Left lung (tissue), 10 donors: Measurements from ENCODE around the gene IL1RL1. TPM values are rescaled to one million over a fixed set of nuclear protein-coding genes. Genes with fewer than 3 reads are reported as not detected.

ENCODE experiments used
- ATAC-seq: fragments of 200-7000 bp; cut with Tn5 transposase; one replicate; pipeline ENCODE4 v1.9.1; 2020; ENCODE audit warnings: moderate library complexity
- DNase-seq, 4 donors: peaks; one replicate each; pipeline ENCODE4 v3.0.0-alpha.2; 2013 to 2020
- H3K27ac ChIP-seq, 2 donors: fragments of 200-600 bp; sonication (generic) in 1 of 2; one replicate each; pipeline versions ENCODE4 v1.5.0 to v1.8.0; 2020 to 2021
- H3K27me3 ChIP-seq, 2 donors: fragments of 200-600 bp; sonication (generic) in 1 of 2; one replicate each; pipeline versions ENCODE4 v1.5.0 to v1.8.0; 2020 to 2021
- H3K36me3 ChIP-seq, 2 donors: fragments of 200-600 bp; sonication (generic) in 1 of 2; one replicate each; pipeline versions ENCODE4 v1.5.0 to v1.8.0; 2020 to 2021
- H3K4me1 ChIP-seq, 2 donors: fragments of 200-600 bp; one replicate each; pipeline ENCODE4 v1.8.0; 2021
- H3K4me3 ChIP-seq, 2 donors: fragments of 200-600 bp; sonication (generic) in 1 of 2; one replicate each; pipeline versions ENCODE4 v1.5.0 to v1.8.0; 2020 to 2021; ENCODE audit warnings: mild to moderate bottlenecking in 1 of 2
- H3K9me3 ChIP-seq, 2 donors: fragments of 200-600 bp; sonication (generic) in 1 of 2; one replicate each; pipeline versions ENCODE4 v1.5.0 to v1.8.0; 2020 to 2021
- intact Hi-C, 2 donors: fragments of 100-400 bp; cut with DNase I; formaldehyde crosslinking; loops; one replicate each; pipeline versions ENCODE4 v1.11.2 to v1.14.2; 2022
- polyA plus RNA-seq, 6 donors: library from polyadenylated mRNA; unstranded; fragments of 120-200 nt; gene quantifications; one replicate each; pipeline ENCODE4 v1.2.1, GENCODE V29; 2013; ENCODE audit not compliant: insufficient read length in 6 of 6
- total RNA-seq, 2 donors: library from RNA; stranded (reverse); fragmentation: NEBNext Ultra II Directional; extraction: Animal tissue kit (Norgen Biotek cat#: 25700); gene quantifications; one replicate each; pipeline ENCODE4 v1.2.1, GENCODE V29; 2021
- TF ChIP-seq, protein P1 (sequence below), 2 donors: fragments of 200-600 bp; sonication (generic) in 1 of 2; IDR thresholded peaks; one replicate each; pipeline versions ENCODE4 v1.5.0 to v1.8.0; 2021; ENCODE audit warnings: antibody characterized with exemption in 2 of 2
- donor health status: DM: no; HTN: yes; CAD: no.
- donor health status: DM: no; HTN: no; CAD: no.

IL1RL1 gene
- total and polyA plus RNA-seq, 8 donors, result 0.13 to 72.2 (median 0.25) TPM

DNA sequence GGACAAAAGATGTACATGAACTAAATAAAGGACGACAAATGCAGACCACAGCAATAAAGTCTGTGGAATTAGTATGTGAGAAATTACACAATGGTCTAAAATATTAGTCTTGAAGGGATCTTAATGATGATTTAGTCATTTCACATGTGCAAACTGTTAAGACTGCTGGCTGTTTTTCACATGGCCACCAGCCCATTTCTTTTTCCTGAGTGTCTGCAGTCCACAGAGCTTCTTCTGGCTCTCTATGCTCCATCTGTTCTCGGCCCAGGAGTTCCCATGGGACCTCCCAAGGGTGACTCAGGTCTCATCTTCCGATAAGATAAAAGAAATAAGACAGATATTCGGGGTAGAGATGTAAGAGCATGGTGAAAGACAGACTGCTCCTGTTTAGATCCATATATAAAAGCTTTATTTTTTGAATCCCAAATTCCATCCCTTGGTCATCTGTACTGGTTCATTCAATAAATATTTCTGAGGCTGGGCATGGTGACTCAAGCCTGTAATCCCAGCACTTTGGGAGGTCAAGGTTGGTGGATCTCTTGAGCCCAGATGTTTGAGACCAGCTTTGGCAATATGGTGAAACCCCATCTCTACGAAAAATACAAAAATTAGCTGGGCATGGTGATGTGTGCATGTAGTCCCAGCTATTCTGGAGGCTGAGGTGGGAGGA lies 20.1 kb downstream of the IL1RL1 start:
- Histone ChIP-seq H3K36me3 (no peaks in the 10 kb centered on the region), H3K27ac (no peak overlapping the region), H3K27me3 (no peaks in the 10 kb centered on the region), H3K4me1 (peaks cover under 1 to 5% of the 10 kb centered on the region in 2 donors), H3K9me3 (peaks cover 0 to 2% of the 10 kb centered on the region in 2 donors), H3K4me3 (no peak overlapping the region)
- intact Hi-C loops, result no loop called here
- DNase-seq, result no peak
- ATAC-seq, result no peak
- TF ChIP-seq, protein P1, sequence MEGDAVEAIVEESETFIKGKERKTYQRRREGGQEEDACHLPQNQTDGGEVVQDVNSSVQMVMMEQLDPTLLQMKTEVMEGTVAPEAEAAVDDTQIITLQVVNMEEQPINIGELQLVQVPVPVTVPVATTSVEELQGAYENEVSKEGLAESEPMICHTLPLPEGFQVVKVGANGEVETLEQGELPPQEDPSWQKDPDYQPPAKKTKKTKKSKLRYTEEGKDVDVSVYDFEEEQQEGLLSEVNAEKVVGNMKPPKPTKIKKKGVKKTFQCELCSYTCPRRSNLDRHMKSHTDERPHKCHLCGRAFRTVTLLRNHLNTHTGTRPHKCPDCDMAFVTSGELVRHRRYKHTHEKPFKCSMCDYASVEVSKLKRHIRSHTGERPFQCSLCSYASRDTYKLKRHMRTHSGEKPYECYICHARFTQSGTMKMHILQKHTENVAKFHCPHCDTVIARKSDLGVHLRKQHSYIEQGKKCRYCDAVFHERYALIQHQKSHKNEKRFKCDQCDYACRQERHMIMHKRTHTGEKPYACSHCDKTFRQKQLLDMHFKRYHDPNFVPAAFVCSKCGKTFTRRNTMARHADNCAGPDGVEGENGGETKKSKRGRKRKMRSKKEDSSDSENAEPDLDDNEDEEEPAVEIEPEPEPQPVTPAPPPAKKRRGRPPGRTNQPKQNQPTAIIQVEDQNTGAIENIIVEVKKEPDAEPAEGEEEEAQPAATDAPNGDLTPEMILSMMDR (IDR thresholded peaks at IDR 0.05), result no peak

GRCh38 chr2:102334486-102334885 lies 23.1 kb downstream of the IL1RL1 start:
- intact Hi-C loops, result no loop called here
- no peaks in the 10 kb centered on the region for H3K27me3 ChIP-seq
- H3K4me1 ChIP-seq, result peaks cover 10 to 11% of the 10 kb centered on the region in 2 donors
- ATAC-seq (no peak), DNase-seq (no peak)
- no peak overlapping the region for H3K4me3 ChIP-seq
- H3K9me3 ChIP-seq, result no peaks in the 10 kb centered on the region
- H3K27ac ChIP-seq, result no peak overlapping the region
- H3K36me3 ChIP-seq, result no peaks in the 10 kb centered on the region
- TF ChIP-seq, protein P1 (IDR thresholded peaks at IDR 0.05), result no peak

GRCh38 chr2:102335871-102336366 lies 24.6 kb downstream of the IL1RL1 start:
- Histone ChIP-seq H3K27me3 (no peaks in the 10 kb centered on the region), H3K9me3 (no peaks in the 10 kb centered on the region), H3K4me1 (peaks cover 10 to 11% of the 10 kb centered on the region in 2 donors), H3K4me3 (no peak overlapping the region), H3K27ac (no peak overlapping the region), H3K36me3 (no peaks in the 10 kb centered on the region)
- intact Hi-C loops, result no loop called here
- DNase-seq, result no peak
- no peak for ATAC-seq
- TF ChIP-seq, protein P1 (IDR thresholded peaks at IDR 0.05), result no peak

GRCh38 chr2:102336502-102336945 lies 25.2 kb downstream of the IL1RL1 start:
- ATAC-seq (peak; percentile 37), DNase-seq (no peak)
- intact Hi-C loops, result no loop called here
- Histone ChIP-seq H3K4me3 (no peak overlapping the region), H3K27me3 (no peaks in the 10 kb centered on the region), H3K4me1 (peaks cover 10 to 11% of the 10 kb centered on the region in 2 donors), H3K9me3 (no peaks in the 10 kb centered on the region), H3K27ac (peak overlapping the region in 1 of 2 donors; percentile 49), H3K36me3 (no peaks in the 10 kb centered on the region)
- TF ChIP-seq, protein P1 (IDR thresholded peaks at IDR 0.05), result no peak

GRCh38 chr2:102337012-102337411 lies 25.6 kb downstream of the IL1RL1 start:
- DNase-seq (no peak), ATAC-seq (no peak)
- no peaks in the 10 kb centered on the region for H3K36me3 ChIP-seq
- intact Hi-C loops, result no loop called here
- H3K27ac ChIP-seq, result peak overlapping the region in 1 of 2 donors; percentile 49
- TF ChIP-seq, protein P1 (IDR thresholded peaks at IDR 0.05), result no peak
- peak overlapping the region in 1 of 2 donors; percentile 8 for H3K4me3 ChIP-seq
- no peaks in the 10 kb centered on the region for H3K9me3 ChIP-seq
- no peaks in the 10 kb centered on the region for H3K27me3 ChIP-seq
- peaks cover 10 to 11% of the 10 kb centered on the region in 2 donors for H3K4me1 ChIP-seq
